ENCODE measurements around the gene PIP4P1.

PIP4P1 gene

GRCh38 chr14:20415782-20416206 is 45.4 kb downstream of the PIP4P1 start:
- no peak for DNase-seq (ENCODE audit: low read depth)
- H3K4me3 ChIP-seq (ENCODE audit: low read depth, low read length): no peak overlapping the region

DNA sequence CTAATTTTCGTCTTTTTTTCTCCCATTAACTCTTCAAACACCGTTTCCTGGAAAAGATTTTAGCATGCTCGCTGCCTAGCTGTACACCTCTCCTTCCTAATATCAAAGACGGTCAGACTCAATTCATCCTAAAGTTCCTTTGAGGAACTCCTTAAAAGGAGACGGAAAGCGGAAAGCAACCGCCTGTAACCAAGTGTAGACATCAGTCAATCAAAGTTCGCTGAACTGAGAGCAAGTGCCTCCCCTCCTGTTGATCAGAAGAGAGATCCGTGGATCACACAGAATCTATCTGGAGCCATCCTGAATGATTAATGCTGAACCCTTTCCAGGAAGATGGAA is 47.5 kb downstream of the PIP4P1 start:
- no peak for DNase-seq (ENCODE audit: low read depth)
- peak overlapping the region; percentile 78 for H3K4me3 ChIP-seq (ENCODE audit: low read depth, low read length)

DNA sequence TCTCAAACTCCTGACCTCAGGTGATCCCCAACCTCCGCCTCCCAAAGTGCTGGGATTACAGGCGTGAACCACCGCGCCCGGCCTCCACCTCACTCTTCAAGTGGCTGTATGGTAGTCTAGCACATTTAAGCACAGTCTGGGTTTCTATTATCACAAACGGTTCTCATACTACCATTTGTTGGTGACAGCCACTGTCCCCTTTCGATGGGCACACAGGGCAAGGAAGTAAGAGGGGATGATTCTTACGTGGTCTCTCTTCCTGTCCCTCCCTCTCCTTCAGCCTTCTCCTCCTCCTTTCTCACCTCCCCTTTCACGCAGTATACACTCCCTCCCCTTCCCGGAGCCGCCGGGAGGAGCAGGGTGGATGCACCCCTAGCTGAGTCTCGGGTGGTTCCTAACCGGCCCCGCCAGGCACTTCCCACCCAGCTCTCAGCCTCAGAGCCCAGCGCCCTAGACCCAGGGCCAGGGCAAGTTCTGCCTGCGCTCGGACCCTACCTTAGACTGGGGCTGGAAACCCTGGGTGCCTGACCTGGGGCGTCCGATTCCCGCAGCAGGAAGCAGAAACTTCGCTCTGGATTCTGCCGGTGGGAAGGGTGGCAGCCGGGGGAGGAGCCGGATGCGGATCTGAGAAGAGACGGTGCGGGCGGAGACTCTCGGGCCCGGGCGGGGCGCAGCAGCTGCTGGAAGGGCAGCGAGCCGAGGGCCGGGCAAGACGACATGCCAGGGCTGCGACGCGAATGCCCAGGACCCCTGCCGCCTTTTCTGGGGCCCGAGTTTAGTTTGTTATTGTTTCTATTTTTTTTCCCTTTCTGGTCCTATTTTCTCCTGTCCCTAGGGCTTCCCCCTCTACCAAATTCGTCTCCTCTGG is 48.1 kb downstream of the PIP4P1 start, which contains the start of gene TEP1:
TSS of gene TEP1 (minus strand) at position 626 of the 868 bp plus-strand sequence. CDS start 5,062 bp downstream, outside the sequence.
- DNase-seq (ENCODE audit: low read depth): peak; percentile 51
- H3K4me3 ChIP-seq (ENCODE audit: low read depth, low read length): peak within 1 kb of the TSS; percentile 78

DNA sequence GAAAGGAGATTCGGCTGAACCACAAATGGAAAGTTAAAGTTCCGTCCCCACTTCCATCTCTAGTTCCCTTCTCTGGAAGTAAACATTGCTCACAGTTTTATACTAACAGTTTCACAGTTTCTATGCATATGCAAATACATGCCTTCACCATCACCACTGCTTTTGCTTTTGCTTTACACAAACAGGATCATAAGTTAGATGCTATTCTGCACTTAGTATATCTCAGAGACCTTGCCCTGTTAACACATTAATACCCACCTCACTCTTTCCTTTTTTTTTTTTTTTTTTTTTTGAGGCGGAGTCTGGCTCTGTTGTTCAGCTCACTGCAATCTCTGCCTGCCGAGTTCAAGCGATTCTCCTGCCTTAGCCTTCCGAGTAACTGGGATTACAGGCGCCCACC is 48.8 kb downstream of the PIP4P1 start:
- no peak for DNase-seq (ENCODE audit: low read depth)
- peak overlapping the region; percentile 78 for H3K4me3 ChIP-seq (ENCODE audit: low read depth, low read length)

- DNase-seq (ENCODE audit: low read depth): no peak
- H3K4me3 ChIP-seq (ENCODE audit: low read depth, low read length): no peak overlapping the region
Observed at GRCh38 chr14:20409226-20409625, 52.0 kb downstream of the PIP4P1 start.
